Osteoblast (primary cell): ENCODE data around the gene SLCO1B3. TPM values are rescaled to one million over a fixed set of nuclear protein-coding genes. Genes with fewer than 3 reads are reported as not detected.

ENCODE experiments used
- DNase-seq: peaks from one replicate; pipeline ENCODE4 v3.0.0; 2011; ENCODE audit warnings: low spot score, mixed read lengths; ENCODE audit not compliant: insufficient read length; ENCODE audit errors: missing footprints
- H2AFZ ChIP-seq: 2 replicates; pipeline ENCODE4 v1.6.0; 2011; ENCODE audit warnings: mild to moderate bottlenecking, low read length
- H3K27ac ChIP-seq: 2 replicates; pipeline ENCODE4 v1.5.1; 2011; ENCODE audit warnings: mild to moderate bottlenecking, low read depth, low read length, moderate library complexity
- H3K27me3 ChIP-seq: 2 replicates; pipeline ENCODE4 v1.6.0; 2012; ENCODE audit warnings: mild to moderate bottlenecking, control low read depth, inconsistent platforms, low read length, moderate library complexity; ENCODE audit not compliant: insufficient read depth
- H3K36me3 ChIP-seq: 2 replicates; pipeline ENCODE4 v1.5.1; 2011; ENCODE audit warnings: mild to moderate bottlenecking, low read length, control low read depth, moderate library complexity; ENCODE audit not compliant: insufficient read depth
- H3K4me1 ChIP-seq: 2 replicates; pipeline ENCODE4 v1.5.1; 2011; ENCODE audit warnings: mild to moderate bottlenecking, low read length, control low read depth, moderate library complexity; ENCODE audit not compliant: insufficient read depth
- H3K4me2 ChIP-seq: 2 replicates; pipeline ENCODE4 v1.6.0; 2011; ENCODE audit warnings: mild to moderate bottlenecking, low read length; ENCODE audit not compliant: insufficient read depth
- H3K4me3 ChIP-seq: fragments of 200-600 bp; sonication (generic); 3 replicates; pipeline ENCODE4 v1.5.1; 2012; ENCODE audit warnings: mild to moderate bottlenecking, low read length, inconsistent platforms; ENCODE audit not compliant: insufficient read depth
- H3K79me2 ChIP-seq: 2 replicates; pipeline ENCODE4 v1.6.0; 2012; ENCODE audit warnings: mild to moderate bottlenecking, low read length, control low read depth, inconsistent platforms; ENCODE audit not compliant: insufficient read depth
- H3K9me3 ChIP-seq: 2 replicates; pipeline ENCODE4 v1.5.1; 2011; ENCODE audit warnings: low read depth, low read length, control low read depth
- H4K20me1 ChIP-seq: 2 replicates; pipeline ENCODE4 v1.6.0; 2012; ENCODE audit warnings: mild to moderate bottlenecking, low read length, control low read depth; ENCODE audit not compliant: insufficient read depth
- CTCF ChIP-seq: IDR thresholded peaks from 2 replicates; pipeline ENCODE4 v1.5.1; 2011; ENCODE audit warnings: mild to moderate bottlenecking, low read depth, low read length, moderate library complexity; ENCODE audit errors: extremely low read depth
- total RNA-seq: library from RNA; depleted of rRNA; stranded (reverse); fragments of >200 nt; gene quantifications from 2 replicates; pipeline ENCODE4 v1.2.3, GENCODE V29; 2012

Gene SLCO1B3
- total RNA-seq, 1 donor, result not detected

GRCh38 chr12:20792971-20793370, 17.5 kb upstream of the SLCO1B3 start:
- Histone ChIP-seq H3K36me3 (no peaks in the 10 kb centered on the region), H3K27me3 (no peaks in the 10 kb centered on the region), H4K20me1 (no peaks in the 10 kb centered on the region), H3K4me1 (no peaks in the 10 kb centered on the region), H3K4me3 (no peak overlapping the region), H3K4me2 (no peak overlapping the region), H3K79me2 (no peaks in the 10 kb centered on the region), H3K27ac (no peak overlapping the region), H2AFZ (no peak overlapping the region), H3K9me3 (no peaks in the 10 kb centered on the region)
- DNase-seq, result no peak
- no peak for TF ChIP-seq CTCF

- Histone ChIP-seq H2AFZ (no peak overlapping the region), H3K36me3 (no peaks in the 10 kb centered on the region), H4K20me1 (no peaks in the 10 kb centered on the region), H3K4me3 (no peak overlapping the region), H3K27me3 (no peaks in the 10 kb centered on the region), H3K9me3 (no peaks in the 10 kb centered on the region), H3K27ac (no peak overlapping the region), H3K79me2 (no peaks in the 10 kb centered on the region), H3K4me1 (no peaks in the 10 kb centered on the region), H3K4me2 (no peak overlapping the region)
- no peak for DNase-seq
- TF ChIP-seq CTCF, result peak; percentile 38
These were observed 12.0 kb upstream of the SLCO1B3 start for GRCh38 chr12:20798554-20798953.

- Histone ChIP-seq H3K4me1 (no peaks in the 10 kb centered on the region), H3K27ac (no peak overlapping the region), H3K27me3 (no peaks in the 10 kb centered on the region), H3K79me2 (no peaks in the 10 kb centered on the region), H3K36me3 (no peaks in the 10 kb centered on the region), H3K4me3 (no peak overlapping the region), H2AFZ (no peak overlapping the region), H3K4me2 (no peak overlapping the region), H3K9me3 (no peaks in the 10 kb centered on the region), H4K20me1 (no peaks in the 10 kb centered on the region)
- no peak for TF ChIP-seq CTCF
- no peak for DNase-seq
These were observed 10.3 kb upstream of the SLCO1B3 start for GRCh38 chr12:20800160-20800559.

- Histone ChIP-seq H4K20me1 (no peaks in the 10 kb centered on the region), H2AFZ (no peak overlapping the region), H3K9me3 (no peaks in the 10 kb centered on the region), H3K36me3 (no peaks in the 10 kb centered on the region), H3K79me2 (no peaks in the 10 kb centered on the region), H3K4me3 (no peak overlapping the region), H3K4me2 (no peak overlapping the region), H3K27me3 (no peaks in the 10 kb centered on the region), H3K27ac (no peak overlapping the region), H3K4me1 (no peaks in the 10 kb centered on the region)
- TF ChIP-seq CTCF, result no peak
- no peak for DNase-seq
These were observed 9.5 kb upstream of the SLCO1B3 start for GRCh38 chr12:20801035-20801434.
